ENCODE measurements around the gene GPD2. TPM values are rescaled to one million over a fixed set of nuclear protein-coding genes. Genes with fewer than 3 reads are reported as not detected.

GPD2 gene
- total RNA-seq, 1 experiment from 2014 or later, result 58.3 TPM

DNA sequence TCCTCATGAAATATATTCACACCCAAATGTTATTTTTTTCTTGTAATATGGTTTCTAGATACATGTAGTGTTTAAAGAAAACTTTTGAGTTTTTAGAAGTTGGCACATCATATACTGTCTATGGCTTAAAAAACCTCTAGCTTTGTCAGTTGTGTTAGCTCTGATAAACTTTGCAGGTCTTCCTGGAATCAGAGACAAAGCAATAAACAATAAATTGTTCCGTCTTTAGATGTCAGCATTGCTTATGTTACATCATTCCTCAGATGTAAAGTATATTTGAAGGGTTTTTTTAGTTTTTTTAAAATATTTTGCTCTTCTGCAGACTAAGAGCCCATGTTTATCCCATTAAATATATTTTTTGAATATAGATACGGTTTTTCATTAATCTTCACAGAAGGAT, 145.1 kb downstream of the GPD2 start:
- no peaks in the 10 kb centered on the region for H3K9me3 ChIP-seq
- ChIA-PET CTCF (no interaction called here), POLR2A (no interaction called here)
- Mint-ChIP-seq H3K36me3 (ENCODE audit: insufficient read depth, unreplicated experiment) (peaks cover 12% of the 10 kb centered on the region), H3K4me1 (ENCODE audit: low read depth, unreplicated experiment) (no peaks in the 10 kb centered on the region), H3K27me3 (ENCODE audit: insufficient read depth, unreplicated experiment) (no peaks in the 10 kb centered on the region), H3K9me3 (ENCODE audit: unreplicated experiment) (no peaks in the 10 kb centered on the region), H3K27ac (ENCODE audit: unreplicated experiment) (no peak overlapping the region), H3K4me3 (ENCODE audit: unreplicated experiment) (no peak overlapping the region)
- no peak overlapping the region for H3K4me3 ChIP-seq (ENCODE audit: low read depth, low read length)
- H3K36me3 ChIP-seq (ENCODE audit: control insufficient read depth, insufficient read depth, low read length), result no peaks in the 10 kb centered on the region; the same call in 1 of the 2 replicates
- H3K27me3 ChIP-seq (replicated peaks; ENCODE audit: control insufficient read depth, insufficient read depth, low read length), result no peaks in the 10 kb centered on the region
- TF ChIP-seq, protein P1, sequence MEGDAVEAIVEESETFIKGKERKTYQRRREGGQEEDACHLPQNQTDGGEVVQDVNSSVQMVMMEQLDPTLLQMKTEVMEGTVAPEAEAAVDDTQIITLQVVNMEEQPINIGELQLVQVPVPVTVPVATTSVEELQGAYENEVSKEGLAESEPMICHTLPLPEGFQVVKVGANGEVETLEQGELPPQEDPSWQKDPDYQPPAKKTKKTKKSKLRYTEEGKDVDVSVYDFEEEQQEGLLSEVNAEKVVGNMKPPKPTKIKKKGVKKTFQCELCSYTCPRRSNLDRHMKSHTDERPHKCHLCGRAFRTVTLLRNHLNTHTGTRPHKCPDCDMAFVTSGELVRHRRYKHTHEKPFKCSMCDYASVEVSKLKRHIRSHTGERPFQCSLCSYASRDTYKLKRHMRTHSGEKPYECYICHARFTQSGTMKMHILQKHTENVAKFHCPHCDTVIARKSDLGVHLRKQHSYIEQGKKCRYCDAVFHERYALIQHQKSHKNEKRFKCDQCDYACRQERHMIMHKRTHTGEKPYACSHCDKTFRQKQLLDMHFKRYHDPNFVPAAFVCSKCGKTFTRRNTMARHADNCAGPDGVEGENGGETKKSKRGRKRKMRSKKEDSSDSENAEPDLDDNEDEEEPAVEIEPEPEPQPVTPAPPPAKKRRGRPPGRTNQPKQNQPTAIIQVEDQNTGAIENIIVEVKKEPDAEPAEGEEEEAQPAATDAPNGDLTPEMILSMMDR (IDR thresholded peaks at IDR 0.05; ENCODE audit: insufficient read depth in 1 of 2, low read depth in 1 of 2, low read length in 1 of 2, severe bottlenecking in 1 of 2, unreplicated experiment in 1 of 2), result no peak
- no TSS peak for BruUV-seq (replicated peaks)
- no peak for DNase-seq
- H3K4me1 ChIP-seq, result no peaks in the 10 kb centered on the region
- intact Hi-C loops (cut with micrococcal nuclease; ENCODE audit: unreplicated experiment), result loop anchor here (10.0 kb wide), 1 partner anchor 386 kb away; no protein-coding TSS in a partner anchor

DNA sequence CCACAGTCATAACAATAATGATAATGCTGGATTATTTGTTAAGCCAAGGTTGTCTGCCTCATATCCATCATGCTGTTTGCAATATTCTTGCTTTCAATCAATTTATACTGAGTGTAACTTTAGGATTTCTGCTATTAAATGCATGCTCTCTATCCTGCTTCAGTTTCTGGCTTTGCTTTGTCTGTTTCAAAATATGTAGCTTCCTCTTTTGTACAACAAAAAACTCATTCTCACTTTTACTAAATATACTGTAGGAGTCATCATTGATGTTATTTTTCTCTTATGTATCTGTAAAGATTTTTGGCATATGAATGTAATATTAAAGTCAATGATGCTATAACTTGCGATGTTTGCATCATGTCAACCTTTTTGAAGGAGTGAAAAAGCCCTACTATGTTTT, 149.3 kb downstream of the GPD2 start:
- BruUV-seq (replicated peaks), result no TSS peak
- Histone ChIP-seq H3K9me3 (no peaks in the 10 kb centered on the region), H3K27me3 (replicated peaks; ENCODE audit: control insufficient read depth, insufficient read depth, low read length) (no peaks in the 10 kb centered on the region), H3K36me3 (ENCODE audit: control insufficient read depth, insufficient read depth, low read length) (no peaks in the 10 kb centered on the region), H3K4me1 (no peaks in the 10 kb centered on the region), H3K4me3 (ENCODE audit: low read depth, low read length) (no peak overlapping the region)
- DNase-seq, result no peak
- Mint-ChIP-seq H3K36me3 (ENCODE audit: insufficient read depth, unreplicated experiment) (no peaks in the 10 kb centered on the region), H3K4me1 (ENCODE audit: low read depth, unreplicated experiment) (no peaks in the 10 kb centered on the region), H3K27me3 (ENCODE audit: insufficient read depth, unreplicated experiment) (no peaks in the 10 kb centered on the region), H3K4me3 (ENCODE audit: unreplicated experiment) (no peak overlapping the region), H3K27ac (ENCODE audit: unreplicated experiment) (no peak overlapping the region), H3K9me3 (ENCODE audit: unreplicated experiment) (no peaks in the 10 kb centered on the region)
- TF ChIP-seq, protein P1 (IDR thresholded peaks at IDR 0.05; ENCODE audit: insufficient read depth in 1 of 2, low read depth in 1 of 2, low read length in 1 of 2, severe bottlenecking in 1 of 2, unreplicated experiment in 1 of 2), result no peak
- intact Hi-C loops (cut with micrococcal nuclease; ENCODE audit: unreplicated experiment), result loop anchor here (5.0 to 10.0 kb wide), 2 partner anchors 391 to 1208 kb away; no protein-coding TSS in a partner anchor
- CTCF ChIA-PET, result no interaction called here
- POLR2A ChIA-PET, result no interaction called here

DNA sequence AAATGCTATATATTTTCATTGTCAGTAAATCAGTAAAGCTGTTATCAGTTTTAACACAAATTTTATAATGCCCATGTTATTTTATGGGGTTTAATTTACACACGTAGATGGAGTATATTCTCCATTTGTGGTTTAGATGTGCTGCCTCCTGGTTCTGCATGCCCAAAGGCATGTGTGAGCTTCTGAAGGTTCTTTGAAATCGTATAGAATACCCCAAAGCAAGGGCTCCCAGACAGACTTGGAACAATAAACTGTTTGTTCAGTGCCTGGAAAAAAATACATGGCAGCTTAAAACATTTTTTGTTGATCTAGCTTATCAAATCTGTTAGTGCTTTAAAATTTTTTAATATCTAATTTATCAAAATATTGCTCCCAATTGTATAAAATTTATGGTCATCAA, 150.4 kb downstream of the GPD2 start:
- CTCF ChIA-PET, result no interaction called here

More for the DNA sequence above, 150.4 kb downstream of the GPD2 start:
- no peaks in the 10 kb centered on the region for H3K36me3 ChIP-seq (ENCODE audit: control insufficient read depth, insufficient read depth, low read length)
- Mint-ChIP-seq H3K4me1 (ENCODE audit: low read depth, unreplicated experiment) (no peaks in the 10 kb centered on the region), H3K27me3 (ENCODE audit: insufficient read depth, unreplicated experiment) (no peaks in the 10 kb centered on the region), H3K36me3 (ENCODE audit: insufficient read depth, unreplicated experiment) (no peaks in the 10 kb centered on the region), H3K4me3 (ENCODE audit: unreplicated experiment) (no peak overlapping the region), H3K9me3 (ENCODE audit: unreplicated experiment) (no peaks in the 10 kb centered on the region), H3K27ac (ENCODE audit: unreplicated experiment) (no peak overlapping the region)
- intact Hi-C loops (cut with micrococcal nuclease; ENCODE audit: unreplicated experiment), result loop anchor here (5.0 to 10.0 kb wide), 2 partner anchors 392 to 1209 kb away; no protein-coding TSS in a partner anchor
- DNase-seq, result no peak
- H3K4me3 ChIP-seq (ENCODE audit: low read depth, low read length), result no peak overlapping the region
- TF ChIP-seq, protein P1 (IDR thresholded peaks at IDR 0.05; ENCODE audit: insufficient read depth in 1 of 2, low read depth in 1 of 2, low read length in 1 of 2, severe bottlenecking in 1 of 2, unreplicated experiment in 1 of 2), result no peak
- POLR2A ChIA-PET, result no interaction called here
- no TSS peak for BruUV-seq (replicated peaks)
- no peaks in the 10 kb centered on the region for H3K4me1 ChIP-seq
- H3K27me3 ChIP-seq (replicated peaks; ENCODE audit: control insufficient read depth, insufficient read depth, low read length), result no peaks in the 10 kb centered on the region
- no peaks in the 10 kb centered on the region for H3K9me3 ChIP-seq

Measured in Caco-2 (cell line).